MM.1S (cell line): ENCODE results near the gene NRM.

Experiments used
- EZH2 ChIP-seq: fragments of 300-600 bp; sonication (generic); optimal IDR thresholded peaks from 2 replicates; pipeline ENCODE3; 2017; ENCODE audit warnings: low read depth, mild to moderate bottlenecking, antibody characterized with exemption, low read length, mixed read lengths
- EZH2phosphoT487 ChIP-seq: fragments of 300-600 bp; sonication (generic); IDR thresholded peaks from 2 replicates; pipeline ENCODE4 v1.6.1; 2018; ENCODE audit warnings: antibody characterized with exemption, low read length
- TF ChIP-seq, protein P1 (sequence below): fragments of 300-600 bp; sonication (generic); IDR thresholded peaks from 2 replicates; pipeline ENCODE4 v1.5.1; 2016; ENCODE audit warnings: antibody characterized with exemption, low read length, mixed read lengths

DNA sequence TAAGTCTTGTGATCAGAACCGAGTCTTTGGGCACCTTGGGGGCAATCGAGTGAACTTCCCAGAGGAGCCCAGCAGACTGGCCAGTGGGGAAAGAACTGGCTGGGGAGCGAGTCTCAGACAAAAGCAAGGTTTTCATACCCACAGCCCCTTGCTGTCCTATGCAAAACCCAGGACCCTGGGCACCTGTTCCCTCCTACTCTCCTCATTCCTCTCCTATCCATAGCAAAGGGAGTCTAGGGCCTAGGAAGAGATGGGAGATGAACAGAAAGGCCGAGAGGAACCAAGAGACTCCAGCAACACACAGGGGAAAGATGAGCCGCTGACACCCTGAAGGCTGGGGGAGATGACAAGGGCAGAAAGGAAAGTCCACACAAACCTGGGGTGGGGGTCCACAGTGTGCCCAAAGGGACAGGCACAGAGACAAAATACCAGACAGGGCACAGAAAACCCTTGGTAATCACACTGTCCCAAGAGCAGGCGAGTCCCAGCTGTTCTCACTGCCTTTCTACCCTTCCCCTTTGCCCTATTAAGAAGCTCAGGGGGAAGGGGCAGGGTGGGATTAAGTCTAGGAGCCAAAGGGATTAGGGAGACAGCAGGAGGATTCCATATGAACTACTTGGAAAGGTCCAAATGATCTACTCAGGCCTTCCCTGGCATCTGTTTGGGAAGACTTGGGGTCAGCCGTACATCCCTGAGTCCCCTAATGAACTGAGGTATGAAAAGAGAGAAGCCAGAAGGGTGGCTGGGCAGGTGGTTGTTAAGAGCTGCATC lies 10.8 kb downstream of the NRM start:
- TF ChIP-seq, protein P1, sequence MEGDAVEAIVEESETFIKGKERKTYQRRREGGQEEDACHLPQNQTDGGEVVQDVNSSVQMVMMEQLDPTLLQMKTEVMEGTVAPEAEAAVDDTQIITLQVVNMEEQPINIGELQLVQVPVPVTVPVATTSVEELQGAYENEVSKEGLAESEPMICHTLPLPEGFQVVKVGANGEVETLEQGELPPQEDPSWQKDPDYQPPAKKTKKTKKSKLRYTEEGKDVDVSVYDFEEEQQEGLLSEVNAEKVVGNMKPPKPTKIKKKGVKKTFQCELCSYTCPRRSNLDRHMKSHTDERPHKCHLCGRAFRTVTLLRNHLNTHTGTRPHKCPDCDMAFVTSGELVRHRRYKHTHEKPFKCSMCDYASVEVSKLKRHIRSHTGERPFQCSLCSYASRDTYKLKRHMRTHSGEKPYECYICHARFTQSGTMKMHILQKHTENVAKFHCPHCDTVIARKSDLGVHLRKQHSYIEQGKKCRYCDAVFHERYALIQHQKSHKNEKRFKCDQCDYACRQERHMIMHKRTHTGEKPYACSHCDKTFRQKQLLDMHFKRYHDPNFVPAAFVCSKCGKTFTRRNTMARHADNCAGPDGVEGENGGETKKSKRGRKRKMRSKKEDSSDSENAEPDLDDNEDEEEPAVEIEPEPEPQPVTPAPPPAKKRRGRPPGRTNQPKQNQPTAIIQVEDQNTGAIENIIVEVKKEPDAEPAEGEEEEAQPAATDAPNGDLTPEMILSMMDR = no peak
- TF ChIP-seq EZH2 (no peak), EZH2phosphoT487 (no peak)
